EL (cell line): ENCODE data around the gene RPP30.
"Not testable (repeated sequence)": the region's sequence is repeated elsewhere in the genome, so short reads cannot be mapped to it uniquely, and the experiment has no call there.

ENCODE experiments used
- DNase-seq: peaks from one replicate; pipeline ENCODE4 v3.0.0-alpha.2; 2016

The RPP30 gene

DNA sequence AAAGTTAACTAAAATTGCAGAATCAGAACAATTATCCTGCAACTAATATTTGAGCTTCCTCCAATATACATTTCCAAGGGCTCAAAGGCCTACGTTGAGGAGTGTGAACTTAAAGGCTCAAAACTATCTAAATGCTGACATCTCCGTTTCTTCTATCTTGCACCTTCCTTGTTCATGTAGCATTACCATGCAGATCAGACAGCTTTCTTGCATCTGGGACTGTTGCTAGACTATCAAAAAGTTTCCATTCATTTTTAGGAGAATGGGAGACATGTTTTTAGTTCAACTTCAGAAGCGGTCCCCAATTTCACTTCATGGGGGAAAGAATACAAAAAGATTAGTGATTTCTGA, 46.2 kb downstream of the RPP30 start:
- no peak for DNase-seq

GRCh38 chr10:90919683-90920574, 48.2 kb downstream of the RPP30 start:
- DNase-seq, result no peak

- DNase-seq, result peak; percentile 98
Measured at GRCh38 chr10:90920986-90921666, 49.4 kb downstream of the RPP30 start, which contains the start of gene ANKRD1. ANKRD1 (minus strand) TSS chr10:90921087; CDS start chr10:90921027, 60 bp downstream.

- no peak for DNase-seq
Measured at GRCh38 chr10:90921906-90922305, 50.1 kb downstream of the RPP30 start.

GRCh38 chr10:90923111-90923731, 51.4 kb downstream of the RPP30 start:
- DNase-seq, result no peak

GRCh38 chr10:90924552-90924951, 52.8 kb downstream of the RPP30 start:
- no peak for DNase-seq

DNA sequence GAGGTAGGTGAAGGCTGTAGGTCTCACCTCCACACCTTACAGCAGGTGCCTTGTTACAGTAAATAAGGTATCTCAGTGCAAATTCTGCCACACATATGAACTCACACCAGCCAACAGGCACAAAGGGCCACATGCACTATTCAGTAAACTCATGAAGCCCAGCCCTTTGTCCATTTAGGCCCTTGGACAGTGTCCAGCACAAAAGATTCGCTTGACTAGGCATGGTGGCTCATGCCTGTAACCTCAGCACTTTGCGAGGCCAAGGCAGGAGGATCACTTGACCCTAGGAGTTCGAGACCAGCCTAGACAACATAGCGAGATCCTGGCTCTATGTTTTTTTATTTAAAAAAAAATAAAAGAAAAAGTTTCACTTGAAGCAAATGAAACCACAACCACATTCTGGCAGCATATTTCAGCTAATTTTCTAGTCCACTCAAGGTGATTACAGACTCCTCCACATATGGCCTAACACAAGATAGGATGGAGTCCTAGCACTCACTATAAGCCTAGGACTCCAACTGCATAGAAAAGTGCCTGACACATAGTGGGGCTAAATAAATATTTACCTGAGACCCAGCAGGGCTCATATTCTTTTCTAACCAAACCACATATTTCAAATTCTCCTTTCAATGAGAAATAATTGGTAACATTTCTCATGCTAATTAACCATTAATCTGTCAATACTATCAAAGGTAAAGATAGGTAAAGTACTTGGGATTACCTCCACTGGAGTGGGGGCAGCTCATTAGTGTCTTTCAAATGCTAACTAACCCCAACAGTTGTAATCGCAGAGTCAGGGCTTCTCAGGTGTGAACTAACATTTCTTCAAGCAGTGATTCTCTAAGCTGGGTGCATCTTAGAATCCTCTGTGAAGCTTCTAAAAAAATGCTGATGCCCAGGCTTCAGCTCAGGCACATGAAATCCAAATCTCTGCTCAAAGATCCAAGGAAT, 53.6 kb downstream of the RPP30 start:
- no peak for DNase-seq

DNA sequence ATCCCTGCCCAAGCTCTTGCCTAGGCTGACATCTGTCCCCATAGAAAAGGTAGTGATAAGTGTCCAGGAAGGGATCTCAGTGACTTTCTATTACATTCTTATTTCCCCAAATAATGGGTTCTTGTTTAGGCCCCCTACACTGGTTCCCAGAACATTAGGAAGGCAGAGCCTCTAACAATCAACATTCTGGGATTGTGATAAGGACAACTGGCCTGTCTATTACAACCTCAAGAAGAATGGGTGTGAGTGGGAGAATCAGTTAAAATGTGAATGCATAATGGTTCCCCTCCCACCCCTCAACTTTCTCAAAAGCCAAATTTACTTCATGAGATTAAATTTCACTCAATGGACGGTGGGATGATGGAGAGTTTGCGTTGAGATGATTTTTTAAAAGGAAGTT, 55.5 kb downstream of the RPP30 start:
- DNase-seq, result no peak

DNA sequence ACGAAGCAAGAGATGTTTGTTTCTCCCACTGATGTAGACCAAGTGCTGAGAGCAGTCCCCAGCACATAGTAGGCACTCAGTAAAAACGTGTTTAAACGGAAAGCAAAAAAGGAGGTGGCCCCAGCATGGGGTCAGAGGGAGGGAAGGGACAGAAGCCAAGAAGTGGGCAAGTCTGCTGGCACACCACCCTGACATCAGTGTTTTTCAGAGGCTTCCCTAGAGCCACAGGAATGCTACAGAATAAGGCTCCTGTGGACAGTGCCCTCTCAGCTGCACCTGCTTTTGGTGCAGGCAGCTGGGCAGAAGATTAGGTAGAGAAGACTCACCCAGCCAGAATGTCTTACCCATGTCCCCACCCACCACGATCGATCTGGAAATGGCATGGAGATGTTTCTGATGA, 57.4 kb downstream of the RPP30 start:
- no peak for DNase-seq

- peak; percentile 88 for DNase-seq
Measured at GRCh38 chr10:90930070-90930837, 58.5 kb downstream of the RPP30 start.

DNA sequence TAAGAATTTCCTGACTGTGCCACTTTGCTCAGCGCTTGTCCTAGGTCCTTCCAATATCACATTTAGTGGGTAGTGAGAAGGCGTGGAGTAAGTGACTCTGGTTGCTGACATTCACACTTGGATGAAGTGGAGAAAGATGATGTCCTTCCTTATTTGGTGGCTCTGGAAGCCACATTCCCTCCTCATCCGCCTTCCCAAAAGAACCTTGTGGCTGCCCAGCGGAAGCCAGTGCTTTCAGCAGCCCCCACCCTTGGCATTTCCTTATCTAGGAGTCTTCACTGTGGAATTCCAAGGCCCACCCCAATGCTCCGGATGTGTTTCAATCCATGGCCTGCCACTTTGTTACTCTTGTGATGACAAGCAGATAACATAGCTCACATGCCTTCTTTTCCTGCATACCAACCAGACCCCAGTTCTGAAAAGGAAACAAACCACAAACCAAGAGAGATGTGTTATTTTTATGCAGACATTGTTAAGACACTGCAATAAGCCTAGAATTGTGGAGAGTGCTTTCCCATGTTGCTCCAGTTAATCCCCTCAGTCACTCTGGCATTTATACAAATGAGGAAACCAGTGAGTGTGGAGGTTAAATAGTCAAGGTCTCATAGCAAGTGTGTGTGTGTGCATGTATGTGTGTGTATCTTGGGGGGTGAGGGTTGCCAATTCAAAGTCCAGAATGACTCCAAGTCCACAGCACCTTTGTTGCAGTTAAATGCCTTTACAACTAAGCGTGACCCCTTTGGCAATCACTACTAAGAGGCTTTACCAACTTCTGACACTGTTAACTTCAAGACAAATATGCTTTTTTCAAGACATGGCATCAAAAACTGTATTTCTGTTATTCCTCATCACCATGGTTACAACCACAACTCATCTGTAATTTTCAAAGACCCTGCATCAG, 59.4 kb downstream of the RPP30 start:
- peak; percentile 97 for DNase-seq

- DNase-seq, result peak; percentile 13
Measured at GRCh38 chr10:90935581-90936275, 64.0 kb downstream of the RPP30 start.

DNA sequence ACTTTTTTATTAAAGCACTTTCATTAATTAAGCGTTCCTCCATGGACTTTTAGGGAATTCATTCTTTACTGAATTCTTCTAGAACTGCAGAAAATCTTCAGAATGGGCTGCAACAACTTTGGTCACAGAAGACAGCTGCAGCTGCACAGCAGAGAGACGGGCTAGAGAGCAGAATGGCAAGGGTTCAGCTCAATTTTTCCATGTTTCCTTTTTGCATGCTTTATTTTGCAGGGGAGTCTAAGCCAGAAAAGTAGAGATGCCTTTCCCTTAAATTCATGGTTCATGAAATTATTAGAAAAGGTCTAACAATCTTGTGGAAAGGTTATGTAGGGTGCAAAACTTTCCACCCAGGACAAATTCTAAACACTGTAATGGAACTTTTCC, 64.5 kb downstream of the RPP30 start:
- no peak for DNase-seq

DNA sequence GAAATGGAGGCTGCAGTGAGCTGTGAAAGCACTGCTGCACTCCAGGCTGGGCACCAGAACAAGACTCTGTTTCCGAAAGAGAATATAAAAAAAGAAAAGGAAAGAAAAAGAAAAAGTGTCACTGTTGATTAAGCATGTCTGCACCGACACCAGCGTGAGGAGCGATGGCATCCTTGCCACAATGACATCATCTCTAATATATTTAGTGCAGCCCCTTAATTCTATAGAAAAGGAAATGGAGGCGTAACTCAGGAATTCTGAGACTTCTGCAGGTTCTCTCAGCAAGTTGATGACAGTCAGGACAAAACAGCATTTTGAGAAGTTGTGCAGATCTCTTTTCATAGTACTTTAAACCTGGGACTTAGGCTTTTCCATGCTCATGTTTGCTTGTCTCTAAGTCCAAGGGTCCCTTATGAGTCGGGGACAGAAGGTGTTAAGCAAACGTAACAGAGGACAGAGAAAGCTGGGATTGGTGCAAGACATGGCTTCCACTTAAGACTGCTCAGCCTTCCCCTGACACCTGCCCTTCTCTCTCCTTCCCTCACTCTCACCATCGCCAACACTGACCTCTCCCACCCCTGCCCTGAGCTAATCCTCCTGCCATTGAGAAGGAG, 66.0 kb downstream of the RPP30 start:
- peak; percentile 54 for DNase-seq

DNA sequence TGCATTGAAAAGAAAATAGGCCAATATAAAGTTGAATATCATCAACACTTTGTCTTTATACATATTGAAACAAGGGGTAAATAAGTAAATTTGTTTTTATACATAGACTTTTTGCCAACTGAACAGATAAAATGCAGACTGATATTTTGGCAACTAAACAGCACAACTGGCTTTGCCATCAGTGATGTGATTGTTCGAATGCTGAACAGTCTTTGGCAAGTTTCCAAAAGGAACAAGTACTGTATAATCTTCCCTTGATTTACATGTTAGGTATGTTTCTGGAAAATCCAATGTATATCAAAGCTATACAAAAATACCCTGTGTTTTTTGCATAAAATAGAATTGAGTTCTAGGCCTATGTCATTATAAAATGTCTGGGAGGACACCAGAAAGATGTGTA, 67.3 kb downstream of the RPP30 start:
- DNase-seq, result no peak

- no peak for DNase-seq
Measured at GRCh38 chr10:90939648-90940047, 67.9 kb downstream of the RPP30 start.

GRCh38 chr10:90942980-90943379, 71.2 kb downstream of the RPP30 start:
- DNase-seq, result not testable (repeated sequence)

DNA sequence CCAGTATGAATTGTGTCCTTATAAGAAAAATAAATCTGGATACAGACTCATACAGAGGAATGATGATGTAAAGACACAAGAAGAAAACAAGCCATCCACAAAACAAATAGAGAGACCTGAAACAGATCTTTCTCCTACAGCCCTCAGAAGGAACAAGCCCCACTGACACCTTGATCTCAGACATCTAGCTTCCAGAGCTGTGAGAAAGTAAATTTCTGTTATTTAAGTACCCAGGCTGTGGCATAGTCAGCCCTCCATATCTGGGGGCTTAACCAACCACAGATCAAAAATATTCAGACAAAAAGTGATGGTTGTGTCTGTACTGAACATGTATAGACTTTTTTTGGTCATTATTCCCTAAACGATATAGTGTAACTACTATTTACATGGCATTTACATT, 73.0 kb downstream of the RPP30 start:
- DNase-seq, result no peak

GRCh38 chr10:90945491-90946070, 73.8 kb downstream of the RPP30 start:
- DNase-seq, result peak; percentile 13
